Loucy (cell line): ENCODE results near the gene NOX5.

Experiments used
- CTCF ChIP-seq: fragments of 200-600 bp; sonication (generic); conservative IDR thresholded peaks from 2 replicates; pipeline ENCODE4 v1.5.1; 2014; ENCODE audit warnings: mild to moderate bottlenecking, antibody characterized with exemption, low read length
- EZH2phosphoT487 ChIP-seq: fragments of 200-600 bp; IDR thresholded peaks from 2 replicates; pipeline ENCODE4 v1.6.1; 2018; ENCODE audit warnings: antibody characterized with exemption, mild to moderate bottlenecking, moderate library complexity, borderline replicate concordance

- no peak for TF ChIP-seq CTCF
- no peak for TF ChIP-seq EZH2phosphoT487
These were observed 26.8 kb upstream of the NOX5 start for GRCh38 chr15:68987676-68988075.
